Gastroesophageal sphincter (tissue), 4 donors: ENCODE data around the gene SLC38A1. TPM values are rescaled to one million over a fixed set of nuclear protein-coding genes. Genes with fewer than 3 reads are reported as not detected.

Source experiments
- ATAC-seq: fragments of 150-250 bp; one replicate; pipeline ENCODE4 v1.9.1; 2016; ENCODE audit warnings: mild to moderate bottlenecking, moderate library complexity
- H3K27ac ChIP-seq, 4 donors: fragments of 200-600 bp; sonication (generic) in 3 of 4; 1 replicate in 3 of 4; 2 replicates in 1 of 4; pipeline ENCODE4 v1.5.1; 2016 to 2019
- H3K27me3 ChIP-seq: fragments of 200-600 bp; sonication (generic); one replicate; pipeline ENCODE4 v1.5.1; 2019
- H3K36me3 ChIP-seq, 2 donors: fragments of 200-600 bp; sonication (generic); one replicate each; pipeline ENCODE4 v1.5.1; 2019; ENCODE audit warnings: control low read depth in 1 of 2
- H3K4me1 ChIP-seq, 3 donors: fragments of 200-600 bp; sonication (generic); 1 replicate in 2 of 3; 2 replicates in 1 of 3; pipeline ENCODE4 v1.5.1; 2016 to 2019; ENCODE audit warnings: control low read depth in 2 of 3
- H3K4me3 ChIP-seq, 2 donors: fragments of 200-600 bp; sonication (generic); one replicate each; pipeline ENCODE4 v1.5.1; 2019; ENCODE audit warnings: mild to moderate bottlenecking in 1 of 2, moderate library complexity in 1 of 2
- H3K9me3 ChIP-seq, 3 donors: fragments of 200-600 bp; sonication (generic); one replicate each; pipeline ENCODE4 v1.5.1; 2017 to 2019; ENCODE audit warnings: control low read depth in 2 of 3
- EP300 ChIP-seq: sonication (generic); formaldehyde crosslinking; IDR thresholded peaks from one replicate; pipeline ENCODE4 v1.6.1; 2017; ENCODE audit warnings: antibody characterized with exemption, mild to moderate bottlenecking
- POLR2A ChIP-seq, 2 donors: fragments of 450-650 bp; IDR thresholded peaks; one replicate each; pipeline ENCODE4 v1.6.1; 2017; ENCODE audit warnings: antibody characterized with exemption in 2 of 2, mild to moderate bottlenecking in 2 of 2, moderate library complexity in 1 of 2
- POLR2AphosphoS5 ChIP-seq: sonication (generic); formaldehyde crosslinking; IDR thresholded peaks from one replicate; pipeline ENCODE4 v1.6.1; 2017; ENCODE audit warnings: antibody characterized with exemption
- WGBS, 2 donors: methylation state at CpG; one replicate each; pipeline ENCODE4 v1.1.5; 2018; ENCODE audit warnings: low coverage in 1 of 2; 5-methylcytosine and 5-hydroxymethylcytosine counted together
- total RNA-seq, 4 donors: library from RNA; depleted of rRNA; stranded (reverse); fragments of >200 nt; gene quantifications; one replicate each; pipeline ENCODE4 v1.1.0, GENCODE V29; 2016
- TF ChIP-seq, protein P1 (sequence below), 4 experiments: fragments of 200-600 bp in 2 of 4; fragments of 450-650 bp in 2 of 4; sonication (generic) in 1 of 4; IDR thresholded peaks; one replicate each; pipeline ENCODE4 v1.5.1; 2017 to 2019; ENCODE audit warnings: antibody characterized with exemption in 4 of 4, mild to moderate bottlenecking in 2 of 4, moderate library complexity in 2 of 4

Gene SLC38A1
- total RNA-seq, 4 donors from 2014 or later: 175 to 273 (median 195) TPM

DNA sequence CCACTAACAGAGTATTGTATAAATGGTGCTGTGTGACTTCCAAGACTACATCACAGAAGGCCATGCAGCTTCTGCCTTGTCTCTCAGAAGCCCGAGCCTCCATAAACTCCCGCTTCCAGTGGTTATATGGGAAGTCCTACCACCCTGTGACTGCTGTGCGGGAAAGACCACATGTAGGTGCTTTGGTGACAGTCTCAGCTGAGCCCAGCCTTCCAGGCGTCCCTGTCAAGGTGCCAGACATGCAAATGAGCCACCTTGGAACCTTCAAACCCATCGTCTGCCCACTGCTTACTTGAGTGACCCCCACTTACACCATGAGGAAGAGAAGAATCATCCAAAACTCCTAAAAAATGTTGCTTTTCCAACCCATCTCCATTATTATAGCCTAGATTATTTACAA lies 123.0 kb downstream of the SLC38A1 start:
- Histone ChIP-seq H3K4me3 (no peak overlapping the region), H3K9me3 (no peaks in the 10 kb centered on the region), H3K4me1 (peaks cover 0 to 4% (median 0%) of the 10 kb centered on the region in 3 donors), H3K36me3 (no peaks in the 10 kb centered on the region), H3K27ac (no peak overlapping the region), H3K27me3 (no peaks in the 10 kb centered on the region)
- ATAC-seq: no peak
- TF ChIP-seq POLR2A (IDR thresholded peaks at IDR 0.05) (no peak), POLR2AphosphoS5 (no peak), EP300 (no peak)
- TF ChIP-seq, protein P1, sequence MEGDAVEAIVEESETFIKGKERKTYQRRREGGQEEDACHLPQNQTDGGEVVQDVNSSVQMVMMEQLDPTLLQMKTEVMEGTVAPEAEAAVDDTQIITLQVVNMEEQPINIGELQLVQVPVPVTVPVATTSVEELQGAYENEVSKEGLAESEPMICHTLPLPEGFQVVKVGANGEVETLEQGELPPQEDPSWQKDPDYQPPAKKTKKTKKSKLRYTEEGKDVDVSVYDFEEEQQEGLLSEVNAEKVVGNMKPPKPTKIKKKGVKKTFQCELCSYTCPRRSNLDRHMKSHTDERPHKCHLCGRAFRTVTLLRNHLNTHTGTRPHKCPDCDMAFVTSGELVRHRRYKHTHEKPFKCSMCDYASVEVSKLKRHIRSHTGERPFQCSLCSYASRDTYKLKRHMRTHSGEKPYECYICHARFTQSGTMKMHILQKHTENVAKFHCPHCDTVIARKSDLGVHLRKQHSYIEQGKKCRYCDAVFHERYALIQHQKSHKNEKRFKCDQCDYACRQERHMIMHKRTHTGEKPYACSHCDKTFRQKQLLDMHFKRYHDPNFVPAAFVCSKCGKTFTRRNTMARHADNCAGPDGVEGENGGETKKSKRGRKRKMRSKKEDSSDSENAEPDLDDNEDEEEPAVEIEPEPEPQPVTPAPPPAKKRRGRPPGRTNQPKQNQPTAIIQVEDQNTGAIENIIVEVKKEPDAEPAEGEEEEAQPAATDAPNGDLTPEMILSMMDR (IDR thresholded peaks at IDR 0.05): no peak
- 72% methylated on average over 2 of the region's 5 CpGs; no CpG with 5 or more reads in 1 of the 2 donors for whole genome bisulfite sequencing, 2 donors

DNA sequence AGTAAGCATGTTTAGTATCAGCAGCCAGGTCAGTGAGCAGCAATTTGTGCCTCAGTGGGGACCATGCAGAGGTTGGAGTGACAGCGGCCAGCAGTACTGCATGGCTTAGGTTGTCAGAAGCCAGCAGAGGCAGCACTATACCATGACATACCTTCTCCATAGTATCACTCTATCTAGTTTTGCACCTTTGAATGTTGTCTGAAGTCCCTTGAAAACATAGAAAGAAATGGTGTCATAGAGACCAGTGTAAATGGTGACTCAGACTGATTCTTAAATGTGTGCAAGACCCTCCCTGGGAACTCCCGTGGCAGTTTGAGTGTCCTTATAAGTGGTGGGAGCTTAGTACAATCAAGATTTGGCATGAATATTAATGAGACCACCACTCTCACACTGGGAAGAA lies 124.4 kb downstream of the SLC38A1 start:
- WGBS, 2 donors: 78 to 100% methylated on average over 1 to 2 of the region's 2 CpGs
- no peak for ATAC-seq
- Histone ChIP-seq H3K4me3 (no peak overlapping the region), H3K36me3 (no peaks in the 10 kb centered on the region), H3K27me3 (no peaks in the 10 kb centered on the region), H3K9me3 (no peaks in the 10 kb centered on the region), H3K4me1 (no peaks in the 10 kb centered on the region), H3K27ac (no peak overlapping the region)
- TF ChIP-seq POLR2AphosphoS5: no peak

DNA sequence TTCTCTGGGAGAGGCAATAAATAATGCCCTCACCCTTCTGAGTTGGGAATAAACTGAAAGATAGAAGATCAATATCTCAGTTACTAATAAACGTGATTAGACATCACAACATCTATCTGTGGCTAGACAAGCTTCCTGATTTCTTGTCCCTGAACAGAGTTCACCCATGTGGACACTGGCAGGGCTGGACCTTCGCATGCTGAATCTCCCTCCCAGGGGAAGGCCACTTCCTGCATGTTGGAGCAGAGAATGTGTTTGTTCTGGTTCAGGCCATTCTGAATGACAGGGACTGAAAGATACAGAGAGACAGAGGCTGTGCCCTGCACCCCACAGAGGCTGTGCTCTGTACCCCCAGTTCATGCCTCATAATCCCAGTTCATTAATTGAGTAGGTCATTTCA lies 132.6 kb downstream of the SLC38A1 start:
- H3K9me3 ChIP-seq: no peaks in the 10 kb centered on the region
- H3K4me1 ChIP-seq: no peaks in the 10 kb centered on the region
- 61 to 80% methylated on average over 1 to 2 of the region's 2 CpGs for WGBS, 2 donors
- H3K27ac ChIP-seq: no peak overlapping the region
- no peak for ATAC-seq
- H3K4me3 ChIP-seq: no peak overlapping the region
- no peaks in the 10 kb centered on the region for H3K36me3 ChIP-seq
- no peaks in the 10 kb centered on the region for H3K27me3 ChIP-seq
- TF ChIP-seq EP300: no peak
- no peak for TF ChIP-seq POLR2A (IDR thresholded peaks at IDR 0.05)
- TF ChIP-seq, protein P1 (IDR thresholded peaks at IDR 0.05): no peak
- TF ChIP-seq POLR2AphosphoS5: no peak

DNA sequence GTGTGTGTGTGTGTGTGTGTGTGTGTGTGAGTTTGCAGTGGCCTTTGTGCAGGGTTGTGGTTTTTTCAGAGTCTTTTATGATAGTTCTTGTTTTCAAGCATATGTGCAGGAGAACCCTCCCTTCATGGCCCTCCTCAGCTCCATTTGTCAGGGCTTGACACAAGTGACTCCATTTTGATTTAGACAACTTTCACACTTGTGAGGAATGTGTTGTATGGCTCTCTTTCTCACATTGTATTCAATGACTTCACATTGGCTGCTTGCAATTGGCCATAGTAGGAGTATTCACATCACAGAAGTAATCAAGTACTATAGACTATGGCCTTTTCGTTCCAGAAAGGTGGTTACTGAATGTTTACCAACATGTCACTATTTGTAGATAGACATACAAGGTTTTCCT lies 133.1 kb downstream of the SLC38A1 start:
- no peak for TF ChIP-seq POLR2AphosphoS5
- TF ChIP-seq EP300: no peak
- TF ChIP-seq, protein P1 (IDR thresholded peaks at IDR 0.05): no peak
- TF ChIP-seq POLR2A (IDR thresholded peaks at IDR 0.05): no peak
- Histone ChIP-seq H3K9me3 (no peaks in the 10 kb centered on the region), H3K27me3 (no peaks in the 10 kb centered on the region), H3K4me1 (no peaks in the 10 kb centered on the region), H3K27ac (no peak overlapping the region), H3K4me3 (no peak overlapping the region), H3K36me3 (no peaks in the 10 kb centered on the region)
- ATAC-seq: no peak
- 100% methylated on average over 1 of the region's 1 CpG for WGBS, 2 donors

DNA sequence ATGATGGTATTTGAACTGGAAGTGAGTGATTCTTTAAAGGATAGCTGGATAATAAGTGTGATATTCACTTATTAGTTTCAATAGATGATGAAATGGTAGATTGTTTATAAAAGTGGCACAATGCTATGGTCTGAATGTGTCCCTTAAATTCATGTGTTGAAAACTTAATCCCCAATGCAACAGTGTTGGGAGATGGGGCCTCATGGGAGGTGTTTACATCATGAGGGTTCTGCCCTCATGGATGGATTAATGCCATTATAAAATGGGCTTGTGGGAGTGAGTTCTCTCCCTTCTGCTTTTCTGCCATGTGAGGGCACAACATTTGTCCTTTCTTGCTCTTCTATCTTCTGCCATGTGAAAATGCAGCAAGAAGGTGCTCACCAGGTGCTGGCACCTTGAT lies 134.0 kb downstream of the SLC38A1 start:
- TF ChIP-seq POLR2A (IDR thresholded peaks at IDR 0.05) (no peak), POLR2AphosphoS5 (no peak), EP300 (no peak)
- TF ChIP-seq, protein P1 (IDR thresholded peaks at IDR 0.05): no peak

More for the DNA sequence above, 134.0 kb downstream of the SLC38A1 start:
- no peak overlapping the region for H3K27ac ChIP-seq
- no peaks in the 10 kb centered on the region for H3K36me3 ChIP-seq
- ATAC-seq: no peak
- H3K9me3 ChIP-seq: no peaks in the 10 kb centered on the region
- no peaks in the 10 kb centered on the region for H3K4me1 ChIP-seq
- no peak overlapping the region for H3K4me3 ChIP-seq
- no peaks in the 10 kb centered on the region for H3K27me3 ChIP-seq
